Activated CD4-positive, alpha-beta T cell treated with anti-CD3 and anti-CD28 coated beads, Interleukin-10, Interleukin-2, amounts not matched to agents 100 ng/mL and 50 ng/mL, durations not matched to agents 16 hours and 8 hours (primary cell): ENCODE results near the gene TSHZ1.

Experiments
- DNase-seq: peaks from one replicate; pipeline ENCODE4 v3.0.0-alpha.2; 2020

Gene TSHZ1

GRCh38 chr18:75208155-75208835 lies 2.3 kb upstream of the TSHZ1 start:
- peak; percentile 59 for DNase-seq

DNA sequence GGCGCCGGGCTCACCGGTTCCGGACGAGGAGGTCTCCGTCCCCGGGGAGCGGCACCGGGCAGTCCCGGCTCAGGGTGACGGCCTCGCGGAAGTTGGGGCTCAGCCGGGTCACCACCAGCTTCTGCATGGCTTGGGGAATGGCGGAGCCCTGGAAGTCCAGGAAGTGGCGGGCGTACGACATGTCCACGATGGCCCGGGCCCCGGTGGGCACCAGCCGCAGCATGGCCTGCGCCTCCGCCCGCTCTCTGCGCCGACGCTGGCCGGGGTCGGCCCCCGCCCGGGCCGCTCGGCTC lies 1.8 kb upstream of the TSHZ1 start:
- DNase-seq = no peak

GRCh38 chr18:75209129-75209950 lies 1.3 kb upstream of the TSHZ1 start, which contains the start of gene PTGR3:
TSS of gene PTGR3 (minus strand) at chr18:75209139. CDS start at chr18:75209058, 81 bp downstream.
- DNase-seq = peak; percentile 91

GRCh38 chr18:75209951-75210258 lies 692 bp upstream of the TSHZ1 start:
- no peak for DNase-seq

DNA sequence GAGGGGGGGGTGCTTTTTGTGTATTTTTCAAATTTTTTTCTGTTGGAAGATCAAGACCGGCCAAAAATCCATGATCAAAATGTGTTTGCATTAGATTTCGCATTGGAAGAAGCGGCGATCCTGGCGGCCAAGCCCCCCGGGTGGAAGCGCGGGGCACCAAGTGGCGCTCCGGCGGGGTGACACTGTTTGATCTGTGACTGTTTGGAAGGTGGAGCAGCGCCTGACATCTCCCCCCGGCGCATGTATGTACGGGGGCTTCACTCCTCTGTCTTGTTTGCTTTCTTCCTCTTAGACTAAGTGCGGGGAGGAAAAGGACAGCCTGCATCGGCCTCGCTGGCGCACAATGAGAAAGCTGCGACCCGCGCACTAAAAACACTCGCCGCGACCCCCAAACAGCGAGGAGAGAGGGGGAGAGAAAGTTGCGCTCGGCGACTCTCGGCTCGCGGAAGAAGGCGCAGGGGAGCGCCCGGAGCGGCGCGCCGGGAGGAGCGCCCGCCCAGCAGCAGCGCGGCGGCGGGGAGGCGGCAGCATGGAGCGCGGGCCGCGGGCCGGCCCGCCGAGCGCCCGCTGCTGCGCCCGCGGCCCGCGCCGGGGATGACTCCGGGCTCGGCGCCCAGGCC lies 515 bp downstream of the TSHZ1 start:
- DNase-seq = peak; percentile 29

GRCh38 chr18:75211626-75211952 lies 992 bp downstream of the TSHZ1 start:
- no peak for DNase-seq

DNA sequence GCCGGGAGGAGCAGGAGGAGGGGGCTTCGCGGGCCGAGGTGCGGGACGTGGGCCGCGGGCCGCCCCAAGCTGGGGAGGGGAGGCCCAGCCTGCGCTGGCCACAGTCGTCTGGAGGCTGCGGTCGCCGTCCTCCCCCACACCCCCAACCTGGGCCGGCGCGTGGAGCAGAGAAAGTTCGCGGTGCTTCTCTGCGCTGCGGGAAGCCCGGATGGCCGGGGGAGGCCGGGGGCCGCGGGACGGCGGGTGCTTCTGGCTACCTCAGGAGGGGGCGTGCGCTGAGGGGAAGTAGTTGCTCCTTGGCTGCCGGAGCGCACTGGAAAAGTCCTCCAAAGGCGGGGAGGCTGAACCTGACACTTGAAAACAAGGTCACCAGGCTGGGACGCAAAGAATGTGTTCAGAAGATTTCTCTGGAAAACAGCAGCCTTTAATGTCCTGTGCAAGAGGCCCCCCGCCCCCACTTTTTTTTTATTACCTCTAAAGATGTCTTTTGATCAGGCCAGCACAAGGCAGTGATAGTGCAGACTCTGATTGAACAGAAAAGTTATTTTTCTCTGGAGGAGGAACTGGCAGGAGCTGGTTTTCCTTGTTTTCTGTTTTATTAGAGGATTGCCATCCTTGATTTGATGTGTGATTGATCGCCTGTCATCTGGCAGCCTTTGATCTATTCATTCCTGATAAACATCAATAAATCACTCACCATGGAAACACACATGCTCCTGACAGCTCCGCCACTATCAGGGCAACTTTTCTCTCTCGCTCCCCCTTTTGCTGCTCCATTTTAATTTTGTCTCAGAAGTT lies 1.6 kb downstream of the TSHZ1 start:
- peak; percentile 31 for DNase-seq

- DNase-seq = no peak
Measured at GRCh38 chr18:75212751-75213090, 2.1 kb downstream of the TSHZ1 start.

DNA sequence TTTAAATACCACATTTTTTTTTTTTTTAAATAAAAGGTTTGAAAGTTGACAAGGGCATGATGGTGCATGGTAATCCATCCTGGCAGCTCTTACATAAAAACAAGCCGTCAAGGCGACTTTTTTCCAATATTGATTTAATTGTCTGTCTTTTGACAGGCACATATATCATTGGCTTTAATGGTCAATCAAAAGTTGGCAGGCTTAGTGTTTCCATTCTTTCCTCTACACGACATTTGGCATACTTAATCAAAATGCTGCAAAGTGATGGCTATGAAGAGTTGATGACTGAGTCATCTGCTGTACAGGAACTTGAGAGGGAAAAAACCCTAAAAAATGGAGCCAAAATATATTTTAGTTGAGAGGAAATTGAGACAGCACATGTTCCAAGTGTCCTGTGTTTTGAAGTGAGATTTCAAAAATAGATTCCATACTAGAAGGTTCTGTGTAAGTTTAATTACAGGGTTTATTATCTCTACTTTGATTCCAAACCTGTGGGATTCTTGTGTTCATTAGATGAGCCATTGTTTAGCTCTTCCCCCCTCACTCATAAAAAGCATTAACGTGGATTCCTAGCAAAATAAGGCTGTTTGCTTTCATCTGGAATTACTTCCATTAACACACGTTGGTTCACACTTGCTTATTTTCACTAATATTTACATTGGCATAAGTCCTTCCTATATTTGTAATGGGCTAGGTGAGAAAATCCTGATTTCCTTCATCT lies 3.2 kb downstream of the TSHZ1 start:
- DNase-seq = peak; percentile 15

DNA sequence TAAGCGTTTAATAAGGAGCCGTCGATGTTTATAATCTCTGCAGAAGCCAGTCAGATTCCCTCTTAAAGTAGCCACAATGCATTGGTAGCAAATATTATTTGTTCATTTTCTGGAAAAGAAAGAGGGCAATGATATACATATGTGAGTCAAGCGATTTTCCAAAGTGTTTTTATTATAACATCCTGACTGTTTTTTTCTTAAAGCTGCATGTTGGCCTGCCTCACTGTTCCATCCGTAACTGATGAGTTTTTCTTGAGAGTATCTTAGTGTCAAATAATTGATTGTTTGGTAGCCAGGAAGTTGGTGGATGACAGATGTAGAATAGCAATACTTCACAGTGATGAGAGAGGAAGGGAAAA lies 3.7 kb downstream of the TSHZ1 start:
- no peak for DNase-seq

GRCh38 chr18:75214766-75215510 lies 4.3 kb downstream of the TSHZ1 start:
- no peak for DNase-seq

DNA sequence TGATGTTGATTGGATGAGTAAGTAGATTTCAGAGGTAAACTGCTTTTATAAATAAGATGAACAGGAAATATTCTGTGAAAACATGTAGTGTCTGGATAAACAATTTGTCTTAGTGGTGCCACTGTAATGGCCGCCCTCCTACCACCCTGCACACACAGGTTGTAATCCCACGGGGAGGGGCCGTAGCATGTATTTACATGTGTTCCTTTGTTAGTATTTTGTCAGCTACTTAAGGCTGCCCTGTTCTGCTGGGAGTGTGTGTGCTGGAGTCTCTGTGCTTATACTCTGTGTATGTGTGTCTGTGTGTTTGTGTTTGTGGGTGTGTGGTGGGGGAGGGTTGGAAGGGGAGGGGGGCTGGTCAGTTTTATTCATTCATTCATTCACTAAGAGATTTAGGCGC lies 5.1 kb downstream of the TSHZ1 start:
- DNase-seq = no peak

- no peak for DNase-seq
Measured at GRCh38 chr18:75216212-75216910, 5.8 kb downstream of the TSHZ1 start.

DNA sequence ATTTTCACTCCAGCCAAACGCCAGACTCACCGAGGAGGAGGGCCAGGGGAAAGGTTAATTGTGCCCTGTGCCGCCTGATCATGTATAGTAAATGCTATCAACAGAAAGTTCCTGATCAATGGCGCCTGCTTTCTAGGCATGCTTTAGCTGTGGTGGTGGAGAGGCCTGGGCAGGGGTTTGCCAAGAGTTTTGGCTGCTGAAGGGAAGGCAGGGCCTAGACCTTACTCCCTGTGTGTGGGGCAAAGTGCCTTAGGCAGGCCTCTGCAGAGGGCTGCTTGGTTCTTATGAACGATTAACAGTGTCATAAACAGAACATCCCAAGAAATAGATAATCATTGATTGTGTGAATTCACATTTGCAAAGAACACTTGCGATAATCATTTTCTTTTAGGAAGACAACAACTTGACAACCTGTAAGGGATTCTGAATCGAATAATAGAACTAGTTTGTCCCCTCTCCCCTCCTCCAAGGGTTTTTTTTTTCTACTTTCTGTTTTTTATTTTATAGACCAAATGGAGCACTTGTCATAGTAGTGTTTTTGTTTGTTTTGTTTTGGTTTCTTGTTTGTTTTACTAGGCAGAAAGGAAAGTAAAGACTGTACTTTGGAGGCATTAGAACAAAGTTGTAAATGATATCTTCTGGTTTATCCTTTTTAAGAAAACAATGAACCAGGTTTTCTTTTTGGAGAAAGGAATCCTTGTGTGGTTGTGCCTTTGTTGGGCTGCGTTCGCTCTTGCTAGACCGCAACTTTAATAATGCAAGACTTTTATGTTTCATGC lies 6.5 kb downstream of the TSHZ1 start:
- DNase-seq = no peak

DNA sequence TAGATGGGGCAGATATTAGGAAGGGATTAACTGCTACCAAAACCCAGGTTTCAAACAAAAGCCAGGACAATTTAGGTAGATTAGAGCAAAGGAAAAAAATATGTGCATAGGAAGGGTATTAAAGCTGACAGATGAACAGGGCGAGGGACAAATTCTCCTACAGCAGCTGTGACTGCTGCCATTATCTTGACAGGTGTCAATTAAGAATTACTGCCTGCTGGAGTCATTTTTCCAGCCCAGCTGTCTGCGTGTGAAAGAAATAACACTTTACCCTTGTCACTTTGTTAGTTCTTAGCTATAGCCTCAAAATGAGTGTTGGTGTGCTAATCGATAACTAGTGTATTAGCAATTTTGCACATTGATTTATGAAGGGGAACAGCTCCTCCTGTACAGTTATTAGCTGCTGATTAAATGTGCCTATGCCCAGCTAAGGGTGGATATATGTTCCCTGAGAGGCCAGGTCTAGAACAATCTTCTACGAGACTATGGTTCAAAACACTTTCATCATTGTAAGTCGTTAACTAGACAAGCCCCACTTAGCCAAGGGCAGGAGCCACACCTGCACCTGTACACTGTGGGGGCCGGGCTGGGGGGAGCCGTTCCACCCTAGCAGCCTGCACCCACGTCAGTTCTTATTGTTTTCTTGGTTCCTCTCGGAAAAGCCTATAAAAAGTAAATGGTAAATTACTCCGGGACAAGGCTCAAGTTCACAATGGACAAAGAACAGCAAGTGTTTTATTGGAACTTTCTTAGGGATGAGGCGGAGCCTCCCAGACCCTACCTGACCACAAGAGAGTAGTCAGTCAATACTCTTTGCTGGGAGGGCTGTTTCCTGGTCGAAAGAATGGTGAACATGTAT lies 7.7 kb downstream of the TSHZ1 start:
- DNase-seq = no peak

DNA sequence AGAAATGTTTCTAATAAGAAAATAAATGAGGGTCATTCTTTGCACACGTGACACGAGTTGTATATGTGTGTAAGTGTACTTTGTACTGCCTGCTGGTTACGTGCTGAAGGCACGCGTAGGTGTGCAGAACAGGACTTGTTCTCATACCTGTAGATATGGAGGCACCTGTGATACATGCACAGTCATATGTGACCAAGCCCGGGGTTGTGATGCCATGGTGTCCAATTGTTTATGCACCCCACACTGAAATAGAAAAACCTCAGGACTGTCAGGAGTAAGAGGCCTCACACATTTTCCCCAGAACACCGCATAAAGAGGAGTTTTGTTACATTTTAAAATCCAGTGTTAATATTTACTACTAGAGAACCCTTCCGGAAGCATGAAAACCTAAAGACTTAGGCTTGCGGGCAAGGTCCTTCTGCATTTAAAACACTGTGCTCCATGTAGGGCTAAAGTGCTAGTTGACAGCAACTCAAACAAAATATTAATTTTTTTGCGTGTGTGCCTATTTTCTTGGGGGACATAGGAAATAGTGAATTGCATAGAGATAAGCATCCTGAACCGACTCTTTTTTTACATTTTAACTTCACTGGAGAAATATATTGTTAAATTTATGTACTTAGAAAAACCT lies 9.3 kb downstream of the TSHZ1 start:
- no peak for DNase-seq

GRCh38 chr18:75220551-75221355 lies 10.2 kb downstream of the TSHZ1 start:
- DNase-seq = no peak

- DNase-seq = no peak
Measured at GRCh38 chr18:75221397-75221796, 10.8 kb downstream of the TSHZ1 start.

DNA sequence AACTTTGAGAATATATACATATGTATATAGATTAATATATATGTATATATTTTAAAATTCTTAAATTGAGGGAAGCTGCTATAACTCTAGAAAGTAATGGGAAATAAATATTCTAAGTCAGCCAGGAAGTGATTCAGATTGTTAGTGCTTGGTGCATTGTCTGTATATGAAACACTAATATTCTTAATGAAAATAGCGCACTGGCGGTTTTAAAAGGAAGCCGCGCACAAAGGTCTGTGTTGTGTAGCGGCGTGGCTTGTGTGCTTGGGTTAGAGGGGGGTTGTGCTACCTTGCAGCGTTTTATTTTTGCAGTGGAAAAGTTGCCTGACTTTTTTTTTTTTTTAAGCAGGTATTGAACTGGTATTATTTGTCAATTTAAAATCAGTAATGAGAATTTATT lies 11.3 kb downstream of the TSHZ1 start:
- DNase-seq = no peak
